PFSK-1 (cell line): ENCODE measurements around the gene PREX1.

Experiments
- FOXP2 ChIP-seq: optimal IDR thresholded peaks from 2 replicates; pipeline ENCODE3; 2011; ENCODE audit warnings: borderline replicate concordance, control low read depth, inconsistent platforms; ENCODE audit not compliant: insufficient read depth; ENCODE audit errors: extremely low read length, extremely low read depth
- POLR2AphosphoS5 ChIP-seq: IDR thresholded peaks from 2 replicates; pipeline ENCODE4 v1.6.1; 2012; ENCODE audit warnings: low read depth, mild to moderate bottlenecking, control low read depth, low read length, moderate library complexity
- SIN3A ChIP-seq: IDR thresholded peaks from 2 replicates; pipeline ENCODE4 v1.6.1; 2012; ENCODE audit warnings: mild to moderate bottlenecking, low read length, moderate library complexity, borderline replicate concordance; ENCODE audit not compliant: insufficient read depth
- TAF1 ChIP-seq: IDR thresholded peaks from 2 replicates; pipeline ENCODE4 v1.6.1; 2012; ENCODE audit warnings: low read length, control low read depth, borderline replicate concordance; ENCODE audit not compliant: insufficient read depth
- TF ChIP-seq, protein P1 (sequence below), 2 experiments: IDR thresholded peaks; 2 replicates each; pipeline versions ENCODE4 v1.6.1 to v1.8.0; 2011 to 2012; ENCODE audit warnings: low read depth in 2 of 2, low read length in 2 of 2, control low read depth in 1 of 2, inconsistent platforms in 1 of 2, mild to moderate bottlenecking in 1 of 2, moderate library complexity in 1 of 2; ENCODE audit not compliant: insufficient read depth in 1 of 2

PREX1 gene

DNA sequence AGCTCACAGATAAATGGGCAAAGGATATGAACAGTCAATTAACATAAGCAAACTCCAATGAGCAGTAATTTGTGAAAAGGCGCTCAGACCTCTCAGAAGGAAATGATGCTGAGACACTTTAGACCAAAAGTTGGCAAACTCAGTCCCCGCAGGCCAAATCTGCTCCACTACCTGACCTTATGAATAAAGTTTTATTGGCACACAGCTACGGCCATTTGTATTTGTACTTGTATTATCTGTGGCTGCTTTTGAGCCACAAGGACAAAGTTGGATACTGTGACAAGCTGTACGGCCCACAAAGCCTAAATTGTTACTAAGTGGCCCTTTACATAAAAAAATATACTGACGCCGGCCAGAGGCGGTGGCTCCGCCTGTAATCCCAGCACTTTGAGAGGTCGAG lies 167.0 kb downstream of the PREX1 start:
- no peak for TF ChIP-seq TAF1
- TF ChIP-seq SIN3A: no peak
- TF ChIP-seq, protein P1, sequence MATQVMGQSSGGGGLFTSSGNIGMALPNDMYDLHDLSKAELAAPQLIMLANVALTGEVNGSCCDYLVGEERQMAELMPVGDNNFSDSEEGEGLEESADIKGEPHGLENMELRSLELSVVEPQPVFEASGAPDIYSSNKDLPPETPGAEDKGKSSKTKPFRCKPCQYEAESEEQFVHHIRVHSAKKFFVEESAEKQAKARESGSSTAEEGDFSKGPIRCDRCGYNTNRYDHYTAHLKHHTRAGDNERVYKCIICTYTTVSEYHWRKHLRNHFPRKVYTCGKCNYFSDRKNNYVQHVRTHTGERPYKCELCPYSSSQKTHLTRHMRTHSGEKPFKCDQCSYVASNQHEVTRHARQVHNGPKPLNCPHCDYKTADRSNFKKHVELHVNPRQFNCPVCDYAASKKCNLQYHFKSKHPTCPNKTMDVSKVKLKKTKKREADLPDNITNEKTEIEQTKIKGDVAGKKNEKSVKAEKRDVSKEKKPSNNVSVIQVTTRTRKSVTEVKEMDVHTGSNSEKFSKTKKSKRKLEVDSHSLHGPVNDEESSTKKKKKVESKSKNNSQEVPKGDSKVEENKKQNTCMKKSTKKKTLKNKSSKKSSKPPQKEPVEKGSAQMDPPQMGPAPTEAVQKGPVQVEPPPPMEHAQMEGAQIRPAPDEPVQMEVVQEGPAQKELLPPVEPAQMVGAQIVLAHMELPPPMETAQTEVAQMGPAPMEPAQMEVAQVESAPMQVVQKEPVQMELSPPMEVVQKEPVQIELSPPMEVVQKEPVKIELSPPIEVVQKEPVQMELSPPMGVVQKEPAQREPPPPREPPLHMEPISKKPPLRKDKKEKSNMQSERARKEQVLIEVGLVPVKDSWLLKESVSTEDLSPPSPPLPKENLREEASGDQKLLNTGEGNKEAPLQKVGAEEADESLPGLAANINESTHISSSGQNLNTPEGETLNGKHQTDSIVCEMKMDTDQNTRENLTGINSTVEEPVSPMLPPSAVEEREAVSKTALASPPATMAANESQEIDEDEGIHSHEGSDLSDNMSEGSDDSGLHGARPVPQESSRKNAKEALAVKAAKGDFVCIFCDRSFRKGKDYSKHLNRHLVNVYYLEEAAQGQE (IDR thresholded peaks at IDR 0.05; ENCODE audit: insufficient read depth in 1 of 2, low read depth in 2 of 2, low read length in 2 of 2): no peak
- no peak for TF ChIP-seq POLR2AphosphoS5
- no peak for TF ChIP-seq FOXP2

DNA sequence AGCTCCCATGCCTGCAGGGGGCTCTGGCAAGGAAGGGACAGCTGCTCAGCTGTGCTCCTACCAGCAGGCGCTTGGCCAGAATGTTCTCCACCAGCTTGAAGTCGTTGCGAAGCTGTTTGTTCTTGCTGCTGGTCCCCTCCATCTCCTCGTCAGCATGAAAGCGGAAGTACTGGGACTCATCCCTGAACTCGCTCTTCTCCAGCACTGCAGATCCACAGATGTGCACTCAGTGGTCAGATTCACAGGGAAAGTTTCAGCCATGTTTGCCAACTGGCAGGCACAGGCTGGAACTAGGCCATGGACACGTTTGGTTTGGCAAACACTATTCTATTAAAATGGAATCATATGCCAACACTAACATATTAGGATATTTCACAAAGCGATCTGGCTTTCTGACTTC lies 167.9 kb downstream of the PREX1 start:
- TF ChIP-seq SIN3A (no peak), POLR2AphosphoS5 (no peak), TAF1 (no peak), FOXP2 (no peak)
- TF ChIP-seq, protein P1 (IDR thresholded peaks at IDR 0.05; ENCODE audit: insufficient read depth in 1 of 2, low read depth in 2 of 2, low read length in 2 of 2): no peak

DNA sequence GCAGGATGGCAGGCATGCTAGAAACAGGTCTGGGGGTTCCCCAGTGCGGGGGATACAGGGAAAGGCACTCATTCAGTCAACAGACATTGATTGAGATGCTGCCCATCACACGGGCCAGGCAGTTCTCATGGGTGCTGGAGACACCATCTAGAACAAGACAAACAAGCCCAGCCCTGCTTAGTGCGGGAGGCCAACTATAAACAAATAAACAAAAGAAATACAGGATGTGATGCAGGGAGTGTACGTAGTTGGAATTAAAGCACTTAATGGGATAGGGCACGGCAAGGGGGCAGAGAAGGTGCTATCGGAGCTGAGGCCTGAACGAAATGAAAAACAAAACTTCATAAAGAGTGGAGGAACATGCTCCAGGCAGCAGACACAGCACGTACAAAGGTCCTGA lies 169.3 kb downstream of the PREX1 start:
- TF ChIP-seq POLR2AphosphoS5 (no peak), SIN3A (no peak), TAF1 (no peak), FOXP2 (no peak)
- TF ChIP-seq, protein P1 (IDR thresholded peaks at IDR 0.05; ENCODE audit: insufficient read depth in 1 of 2, low read depth in 2 of 2, low read length in 2 of 2): no peak

DNA sequence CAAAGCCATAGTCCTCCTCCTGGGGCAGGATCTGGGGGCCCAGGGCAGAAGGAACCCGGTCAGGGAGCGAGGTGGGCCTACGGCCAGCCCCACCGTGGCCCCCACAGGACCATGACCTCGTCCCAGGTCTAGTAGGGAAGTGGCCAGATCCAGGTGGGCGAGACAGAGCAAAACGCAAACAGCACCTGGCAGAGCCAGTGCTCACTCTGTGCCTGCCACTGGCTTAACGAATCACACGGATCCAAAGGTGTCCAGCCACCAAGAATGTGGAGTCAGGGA lies 169.7 kb downstream of the PREX1 start:
- TF ChIP-seq POLR2AphosphoS5 (no peak), TAF1 (no peak), SIN3A (no peak), FOXP2 (no peak)
- TF ChIP-seq, protein P1 (IDR thresholded peaks at IDR 0.05; ENCODE audit: insufficient read depth in 1 of 2, low read depth in 2 of 2, low read length in 2 of 2): no peak

DNA sequence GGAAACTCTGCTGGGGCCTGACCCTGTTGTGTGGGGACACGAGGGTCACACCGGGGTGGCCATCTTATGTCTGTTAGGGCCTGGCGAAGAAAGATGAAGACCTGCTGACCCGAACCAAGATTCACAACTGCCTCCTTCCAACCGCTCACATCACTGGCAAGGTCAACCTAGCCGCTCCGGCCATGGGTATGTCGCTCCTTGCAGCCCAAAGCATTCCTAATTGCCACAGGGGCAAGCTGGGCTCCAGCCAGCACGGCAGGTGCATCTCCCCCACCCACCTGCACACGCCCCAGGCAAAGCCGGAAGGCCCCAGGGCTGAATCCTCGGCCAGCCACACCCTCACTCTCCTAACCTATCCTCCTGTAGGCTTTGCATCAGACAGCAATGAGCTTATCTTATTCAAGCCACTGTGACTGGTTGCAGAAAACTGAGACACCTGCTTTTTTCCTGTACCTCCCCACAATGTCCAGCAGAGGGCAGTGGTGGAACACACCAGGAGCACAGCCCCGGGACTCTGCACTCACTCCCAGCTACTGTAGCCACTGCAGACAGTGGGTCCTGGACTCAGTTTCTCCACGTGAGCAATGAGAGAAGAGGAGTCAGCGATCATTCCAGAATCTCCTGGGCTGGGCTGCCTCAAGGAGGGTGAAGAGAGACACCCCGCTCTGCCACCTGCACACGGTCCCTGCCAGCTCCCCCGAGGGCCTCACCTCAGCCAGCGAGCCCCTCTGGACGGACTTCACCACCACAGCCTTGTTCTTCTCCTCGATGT lies 170.2 kb downstream of the PREX1 start:
- TF ChIP-seq SIN3A: no peak
- TF ChIP-seq, protein P1 (IDR thresholded peaks at IDR 0.05; ENCODE audit: insufficient read depth in 1 of 2, low read depth in 2 of 2, low read length in 2 of 2): no peak
- TF ChIP-seq FOXP2: no peak
- no peak for TF ChIP-seq TAF1
- no peak for TF ChIP-seq POLR2AphosphoS5
